ENCODE data around the gene TMTC1.

DNA sequence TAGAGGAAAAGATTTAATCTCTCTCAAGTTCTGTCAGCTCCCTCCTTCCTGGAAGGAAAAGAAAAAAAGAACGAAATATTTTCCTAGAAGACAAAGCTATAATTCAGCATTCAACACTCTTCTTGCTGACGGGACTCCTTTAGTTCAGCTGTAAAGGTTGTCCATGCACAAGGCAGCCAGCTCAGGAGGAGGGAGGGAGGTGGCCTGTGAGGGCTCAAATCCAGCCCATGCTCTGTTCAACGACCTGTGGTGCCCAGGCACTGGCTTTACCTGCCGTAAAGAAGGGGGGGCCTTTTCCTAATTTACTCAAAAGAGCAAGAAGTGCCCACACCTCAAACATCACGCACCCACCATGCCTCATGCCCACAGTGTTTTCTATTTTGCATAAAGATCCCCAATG lies 109.3 kb downstream of the TMTC1 start:
- TF ChIP-seq, protein P1, sequence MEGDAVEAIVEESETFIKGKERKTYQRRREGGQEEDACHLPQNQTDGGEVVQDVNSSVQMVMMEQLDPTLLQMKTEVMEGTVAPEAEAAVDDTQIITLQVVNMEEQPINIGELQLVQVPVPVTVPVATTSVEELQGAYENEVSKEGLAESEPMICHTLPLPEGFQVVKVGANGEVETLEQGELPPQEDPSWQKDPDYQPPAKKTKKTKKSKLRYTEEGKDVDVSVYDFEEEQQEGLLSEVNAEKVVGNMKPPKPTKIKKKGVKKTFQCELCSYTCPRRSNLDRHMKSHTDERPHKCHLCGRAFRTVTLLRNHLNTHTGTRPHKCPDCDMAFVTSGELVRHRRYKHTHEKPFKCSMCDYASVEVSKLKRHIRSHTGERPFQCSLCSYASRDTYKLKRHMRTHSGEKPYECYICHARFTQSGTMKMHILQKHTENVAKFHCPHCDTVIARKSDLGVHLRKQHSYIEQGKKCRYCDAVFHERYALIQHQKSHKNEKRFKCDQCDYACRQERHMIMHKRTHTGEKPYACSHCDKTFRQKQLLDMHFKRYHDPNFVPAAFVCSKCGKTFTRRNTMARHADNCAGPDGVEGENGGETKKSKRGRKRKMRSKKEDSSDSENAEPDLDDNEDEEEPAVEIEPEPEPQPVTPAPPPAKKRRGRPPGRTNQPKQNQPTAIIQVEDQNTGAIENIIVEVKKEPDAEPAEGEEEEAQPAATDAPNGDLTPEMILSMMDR (IDR thresholded peaks at IDR 0.05) = no peak
- no peak for TF ChIP-seq EZH2 (IDR thresholded peaks at IDR 0.05; ENCODE audit: borderline replicate concordance, insufficient read depth, low read depth, low read length, poor library complexity, severe bottlenecking)

Measured in B cell (primary cell).